ENCODE measurements around the gene POU6F2. TPM values are rescaled to one million over a fixed set of nuclear protein-coding genes. Genes with fewer than 3 reads are reported as not detected.

Gene POU6F2
- total and polyA plus RNA-seq, 2 of the 4 experiments (the other 2 are of a cell fraction) = not detected

DNA sequence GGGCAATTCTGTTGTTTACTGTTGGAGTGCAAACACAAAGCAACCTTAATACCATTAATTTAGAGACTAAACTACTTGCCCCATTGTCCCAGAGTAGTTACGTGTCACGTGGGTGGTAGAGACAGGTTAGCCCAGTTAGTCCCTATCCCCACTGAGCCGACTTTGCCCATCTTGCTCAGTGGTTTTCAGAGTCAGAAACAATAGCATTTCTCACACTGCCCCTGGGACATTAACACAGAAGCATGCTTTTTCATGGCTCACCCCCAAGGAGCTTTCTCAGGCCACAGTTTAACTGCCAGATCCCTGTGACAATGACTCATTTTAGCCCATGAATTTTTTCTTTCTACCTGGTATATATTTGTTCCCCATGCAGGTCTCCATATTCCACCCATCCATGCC is 271.0 kb downstream of the POU6F2 start:
- BruUV-seq (replicated peaks) = no TSS peak
- Histone ChIP-seq H3K56ac (ENCODE audit: extremely low read depth, insufficient read depth, low read length) (no peak overlapping the region), H2BK120ac (ENCODE audit: low read depth, low read length) (no peak overlapping the region), H3K9me3 (ENCODE audit: control insufficient read depth, insufficient read depth, low read length) (no peaks in the 10 kb centered on the region), H3K79me1 (ENCODE audit: low read depth in 1 of 2, low read length in 2 of 2) (no peaks in the 10 kb centered on the region), H4K8ac (ENCODE audit: low read depth in 2 of 2, low read length in 2 of 2) (no peak overlapping the region), H3K27ac (ENCODE audit: insufficient read depth, low read length) (no peak overlapping the region), H3K4me3 (ENCODE audit: insufficient read depth, low read depth, low read length) (no peak overlapping the region), H3K9me1 (ENCODE audit: insufficient read depth, low read length) (no peaks in the 10 kb centered on the region), H3K14ac (replicated peaks; ENCODE audit: low read depth, low read length) (no peak overlapping the region), H2AK9ac (replicated peaks; ENCODE audit: low read depth, low read length, poor library complexity) (no peak overlapping the region), H3K4me2 (ENCODE audit: low read depth, low read length) (no peak overlapping the region), H3K4me1 (ENCODE audit: control insufficient read depth, insufficient read depth, low read length) (no peaks in the 10 kb centered on the region), H3K23ac (ENCODE audit: low read depth, low read length) (no peak overlapping the region), H2AK5ac (ENCODE audit: low read depth, low read length) (no peak overlapping the region), H2BK5ac (ENCODE audit: low read depth, low read length, poor library complexity, severe bottlenecking) (no peak overlapping the region), H3K36me3 (ENCODE audit: control insufficient read depth, insufficient read depth, low read length) (no peaks in the 10 kb centered on the region), H3K4ac (ENCODE audit: low read depth, low read length) (no peak overlapping the region), H3K9ac (ENCODE audit: low read depth, low read length) (no peak overlapping the region), H2BK15ac (ENCODE audit: low read depth, low read length) (no peak overlapping the region), H2BK20ac (ENCODE audit: low read depth, low read length) (no peak overlapping the region), H3K27me3 (ENCODE audit: control insufficient read depth, insufficient read depth, low read length) (no peaks in the 10 kb centered on the region), H4K20me1 (ENCODE audit: insufficient read depth, low read length) (no peaks in the 10 kb centered on the region), H2AFZ (replicated peaks; ENCODE audit: low read length, poor library complexity) (no peak overlapping the region), H4K91ac (ENCODE audit: insufficient read depth, low read depth, low read length) (no peak overlapping the region), H3K18ac (ENCODE audit: low read depth, low read length) (no peak overlapping the region), H4K5ac (ENCODE audit: low read depth, low read length) (no peak overlapping the region)
- intact Hi-C loops (cut with micrococcal nuclease) = no loop called here
- dilution Hi-C loops (cut with HindIII; ENCODE audit: low sequenced_read_pairs, unreplicated experiment) = no loop called here
- ATAC-seq (ENCODE audit: low read depth) (no peak), DNase-seq (no peak)
- in situ Hi-C loops (cut with MboI; ENCODE audit: low sequenced_read_pairs) = no loop called here
- TF ChIP-seq, protein P1, sequence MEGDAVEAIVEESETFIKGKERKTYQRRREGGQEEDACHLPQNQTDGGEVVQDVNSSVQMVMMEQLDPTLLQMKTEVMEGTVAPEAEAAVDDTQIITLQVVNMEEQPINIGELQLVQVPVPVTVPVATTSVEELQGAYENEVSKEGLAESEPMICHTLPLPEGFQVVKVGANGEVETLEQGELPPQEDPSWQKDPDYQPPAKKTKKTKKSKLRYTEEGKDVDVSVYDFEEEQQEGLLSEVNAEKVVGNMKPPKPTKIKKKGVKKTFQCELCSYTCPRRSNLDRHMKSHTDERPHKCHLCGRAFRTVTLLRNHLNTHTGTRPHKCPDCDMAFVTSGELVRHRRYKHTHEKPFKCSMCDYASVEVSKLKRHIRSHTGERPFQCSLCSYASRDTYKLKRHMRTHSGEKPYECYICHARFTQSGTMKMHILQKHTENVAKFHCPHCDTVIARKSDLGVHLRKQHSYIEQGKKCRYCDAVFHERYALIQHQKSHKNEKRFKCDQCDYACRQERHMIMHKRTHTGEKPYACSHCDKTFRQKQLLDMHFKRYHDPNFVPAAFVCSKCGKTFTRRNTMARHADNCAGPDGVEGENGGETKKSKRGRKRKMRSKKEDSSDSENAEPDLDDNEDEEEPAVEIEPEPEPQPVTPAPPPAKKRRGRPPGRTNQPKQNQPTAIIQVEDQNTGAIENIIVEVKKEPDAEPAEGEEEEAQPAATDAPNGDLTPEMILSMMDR (conservative IDR thresholded peaks at IDR 0.05; ENCODE audit: low read depth, low read length) = no peak
- TF ChIP-seq FOS (IDR thresholded peaks at IDR 0.05; ENCODE audit: low read depth, low read length) (no peak), MXI1 (IDR thresholded peaks at IDR 0.05; ENCODE audit: borderline replicate concordance, low read depth, low read length) (no peak), SMC3 (IDR thresholded peaks at IDR 0.05; ENCODE audit: low read depth, low read length) (no peak), MAFK (IDR thresholded peaks at IDR 0.05; ENCODE audit: low read depth, low read length) (no peak), NFE2L2 (IDR thresholded peaks at IDR 0.05; ENCODE audit: low read depth, low read length) (no peak), BHLHE40 (IDR thresholded peaks at IDR 0.05; ENCODE audit: low read depth, low read length) (no peak), RCOR1 (IDR thresholded peaks at IDR 0.05; ENCODE audit: insufficient replicate concordance, low read length) (no peak)
- TF ChIP-seq, protein P2, sequence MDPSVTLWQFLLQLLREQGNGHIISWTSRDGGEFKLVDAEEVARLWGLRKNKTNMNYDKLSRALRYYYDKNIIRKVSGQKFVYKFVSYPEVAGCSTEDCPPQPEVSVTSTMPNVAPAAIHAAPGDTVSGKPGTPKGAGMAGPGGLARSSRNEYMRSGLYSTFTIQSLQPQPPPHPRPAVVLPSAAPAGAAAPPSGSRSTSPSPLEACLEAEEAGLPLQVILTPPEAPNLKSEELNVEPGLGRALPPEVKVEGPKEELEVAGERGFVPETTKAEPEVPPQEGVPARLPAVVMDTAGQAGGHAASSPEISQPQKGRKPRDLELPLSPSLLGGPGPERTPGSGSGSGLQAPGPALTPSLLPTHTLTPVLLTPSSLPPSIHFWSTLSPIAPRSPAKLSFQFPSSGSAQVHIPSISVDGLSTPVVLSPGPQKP (IDR thresholded peaks at IDR 0.05; ENCODE audit: borderline replicate concordance, low read depth, low read length) = no peak
- CTCF ChIA-PET = no interaction called here
- WGBS, 2 experiments (ENCODE audit: extremely low coverage in 2 of 2, insufficient read length in 1 of 2) = 56% methylated on average over 3 of the region's 3 CpGs; no CpG with 5 or more reads in 1 of the 2 experiments
- POLR2A ChIA-PET (ENCODE audit: unreplicated experiment) = no interaction called here

All from IMR-90 (cell line).